HG02798 (cell line): Measurements from ENCODE around the gene TMEM163.
"Not testable (repeated sequence)": the region's sequence is repeated elsewhere in the genome, so short reads cannot be mapped to it uniquely, and the experiment has no call there.

Source experiments
- ATAC-seq: cut with Tn5 transposase; IDR thresholded peaks from one replicate; pipeline ENCODE4 v1.9.1; 2021; ENCODE audit warnings: mild to moderate bottlenecking; ENCODE audit not compliant: unreplicated experiment, poor library complexity

TMEM163 gene

GRCh38 chr2:134667541-134667940 is 51.3 kb downstream of the TMEM163 start:
- ATAC-seq: no peak

GRCh38 chr2:134667081-134667480 is 51.7 kb downstream of the TMEM163 start:
- no peak for ATAC-seq

DNA sequence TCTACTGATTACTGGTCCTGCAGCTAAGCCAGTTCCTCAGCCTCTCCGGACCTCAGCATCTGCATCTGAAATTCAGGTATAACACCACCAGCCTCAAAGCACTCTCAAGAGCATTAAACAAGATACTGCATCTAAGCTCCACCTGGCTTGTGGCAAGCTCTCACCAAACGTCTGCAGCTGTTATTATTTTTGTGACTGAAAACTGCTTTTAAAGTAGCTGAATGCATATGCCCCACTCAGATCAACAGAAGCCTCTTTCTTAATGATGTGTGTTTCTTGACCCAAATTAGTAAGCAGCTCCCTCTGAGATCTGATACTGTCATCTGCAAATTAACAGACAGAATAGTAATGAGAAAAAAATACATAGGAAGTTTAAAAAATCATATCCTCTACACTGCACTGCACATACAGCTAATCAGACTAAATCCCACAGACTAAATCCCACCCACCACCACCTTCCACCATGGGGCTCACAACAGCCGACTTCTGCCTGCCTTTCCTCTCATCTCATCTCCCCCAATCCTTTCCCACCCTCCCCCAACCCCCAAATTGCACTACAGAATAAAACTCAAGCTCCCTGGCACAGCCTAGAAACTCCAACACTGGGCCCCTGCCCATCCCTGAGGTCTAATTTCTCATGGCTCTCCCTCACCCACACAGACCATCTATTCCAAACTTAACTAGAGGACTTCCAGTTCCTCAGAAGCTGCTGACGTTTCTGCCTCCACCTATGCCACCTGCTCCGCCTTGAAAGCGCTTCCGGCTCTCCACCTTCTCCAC is 52.9 kb downstream of the TMEM163 start:
- no peak for ATAC-seq

GRCh38 chr2:134663451-134664450 is 55.0 kb downstream of the TMEM163 start:
- ATAC-seq: no peak

GRCh38 chr2:134662751-134663150 is 56.0 kb downstream of the TMEM163 start:
- no peak for ATAC-seq

- no peak for ATAC-seq
Observed at GRCh38 chr2:134660626-134661402, 58.0 kb downstream of the TMEM163 start.

- ATAC-seq: no peak
Observed at GRCh38 chr2:134659724-134660123, 59.1 kb downstream of the TMEM163 start.

DNA sequence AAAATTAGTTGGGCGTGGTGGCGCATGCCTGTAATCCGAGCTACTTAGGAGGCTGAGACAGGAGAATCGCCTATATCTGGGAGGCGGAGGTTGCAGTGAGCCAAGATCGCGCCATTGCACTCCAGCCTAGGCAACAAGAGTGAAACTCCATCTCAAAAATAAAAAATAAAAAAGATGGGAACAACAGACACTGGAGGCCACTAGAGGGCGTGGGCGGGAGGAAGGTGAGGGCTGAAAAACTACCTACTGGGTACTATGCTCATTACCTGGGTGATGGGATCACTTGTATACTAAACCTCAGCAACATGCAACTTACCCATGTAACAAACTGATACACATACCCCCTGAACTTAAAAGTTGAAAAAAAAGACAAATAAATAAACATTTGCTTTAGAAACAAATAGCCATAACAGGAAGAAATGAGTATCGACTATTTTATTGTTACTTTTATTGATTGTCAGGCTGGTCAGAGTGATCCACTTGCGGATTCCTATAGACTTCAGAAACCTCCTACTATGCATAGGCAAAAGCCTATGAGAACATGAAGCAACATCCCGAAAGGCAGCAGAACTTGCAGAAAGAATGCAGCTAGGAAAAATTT is 61.0 kb downstream of the TMEM163 start:
- ATAC-seq: no peak

- not testable (repeated sequence) for ATAC-seq
Observed at GRCh38 chr2:134656391-134656790, 62.4 kb downstream of the TMEM163 start.

GRCh38 chr2:134648586-134648985 is 70.2 kb downstream of the TMEM163 start:
- no peak for ATAC-seq

- ATAC-seq: no peak
Observed at GRCh38 chr2:134647607-134648256, 71.1 kb downstream of the TMEM163 start.

DNA sequence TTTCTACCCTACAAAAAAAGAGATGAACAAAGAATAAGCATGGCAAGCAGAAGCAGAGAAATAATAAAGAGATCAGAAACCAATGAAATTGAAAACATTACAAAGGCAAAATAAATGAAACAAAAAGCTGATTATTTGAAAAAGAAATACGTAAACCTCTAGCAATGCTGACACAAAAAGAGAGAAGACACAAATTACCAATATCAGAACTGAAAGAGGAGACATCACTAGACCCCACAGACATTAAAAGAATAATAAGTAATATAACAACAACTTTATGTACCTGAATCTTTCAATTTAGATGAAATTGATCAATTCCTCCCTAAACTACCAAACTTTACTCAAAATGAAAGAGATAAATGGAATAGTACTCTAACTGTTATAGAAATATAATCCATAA is 75.9 kb downstream of the TMEM163 start:
- ATAC-seq: no peak

DNA sequence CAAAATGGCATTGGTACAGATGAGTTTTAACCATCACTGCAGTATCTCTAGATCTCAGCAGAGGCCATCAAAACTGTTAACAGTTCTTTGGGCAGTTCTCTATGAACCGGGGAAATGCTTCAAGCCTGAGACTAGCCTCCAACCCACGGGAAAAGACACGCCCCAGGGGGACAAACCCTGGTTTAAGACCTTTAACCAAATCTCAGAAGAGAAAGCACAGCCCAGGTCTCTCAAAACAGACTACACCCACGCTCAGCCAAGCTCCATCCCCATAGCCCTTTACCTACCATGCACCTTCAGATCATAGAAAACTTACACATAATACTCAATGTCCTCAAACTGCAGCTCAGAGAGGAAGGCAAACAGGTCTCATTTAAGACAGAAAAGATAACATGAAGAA is 78.3 kb downstream of the TMEM163 start:
- no peak for ATAC-seq

GRCh38 chr2:134639265-134639664 is 79.5 kb downstream of the TMEM163 start:
- no peak for ATAC-seq

DNA sequence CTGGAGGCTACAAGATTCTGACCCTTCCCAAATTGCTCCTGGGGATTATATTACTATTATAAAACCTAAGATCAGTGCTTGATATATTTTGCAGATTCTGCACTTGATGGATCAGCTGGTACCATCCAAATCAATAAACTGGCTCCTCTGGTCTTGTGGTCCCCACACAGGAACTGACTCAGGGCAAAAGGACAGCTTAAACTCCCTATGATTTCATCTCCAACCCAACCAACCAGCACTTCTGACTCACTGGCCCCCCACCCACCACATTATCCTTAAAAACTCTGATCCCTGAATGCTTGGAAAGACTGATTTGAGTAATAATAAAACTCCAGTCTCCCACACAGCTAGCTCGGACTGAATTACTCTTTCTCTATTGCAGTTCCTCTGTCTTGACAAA is 82.1 kb downstream of the TMEM163 start:
- no peak for ATAC-seq

DNA sequence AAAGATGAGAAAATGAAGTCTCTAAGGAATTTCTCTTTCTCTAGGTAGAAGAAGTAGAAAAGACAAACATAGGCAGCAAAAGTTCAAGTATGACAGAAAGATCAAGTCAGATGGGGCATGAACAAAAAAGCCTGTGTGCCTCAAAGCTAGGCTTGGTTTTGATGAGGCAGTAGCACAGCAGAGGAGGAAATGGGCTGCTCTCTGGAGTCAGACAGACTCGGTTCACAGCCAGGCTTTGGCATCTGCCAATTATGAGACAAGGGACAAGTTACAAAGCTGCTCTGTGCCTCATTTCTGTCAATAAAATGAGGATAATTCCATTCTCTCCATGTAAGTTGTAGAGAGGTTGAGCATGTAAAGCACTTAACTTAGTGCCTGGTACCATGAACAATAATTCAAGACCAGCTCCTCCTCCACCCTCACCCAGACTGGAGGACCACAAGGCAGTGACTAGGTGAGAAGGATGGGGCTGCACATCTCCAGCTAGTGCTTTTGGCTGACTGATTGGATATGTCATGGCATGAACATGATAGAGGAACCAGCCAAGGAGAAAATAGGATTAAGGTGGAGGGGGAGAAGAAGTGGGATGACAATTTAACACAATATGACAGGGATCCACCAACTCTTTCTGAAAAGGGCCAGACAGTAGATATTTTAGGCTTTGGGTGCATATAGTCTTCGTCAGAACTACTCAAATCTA is 84.6 kb downstream of the TMEM163 start:
- ATAC-seq: no peak

- no peak for ATAC-seq
Observed at GRCh38 chr2:134630504-134631159, 88.2 kb downstream of the TMEM163 start.

GRCh38 chr2:134628453-134628852 is 90.3 kb downstream of the TMEM163 start:
- no peak for ATAC-seq
